Nephron (organoid): ENCODE measurements around the gene C19orf25.

ENCODE experiments used
- H3K27ac Mint-ChIP-seq, 3 experiments: 2 replicates each; pipeline ENCODE4 v1.8.0; 2020; ENCODE audit warnings: mixed read lengths in 3 of 3, mild to moderate bottlenecking in 2 of 3, moderate library complexity in 1 of 3
- H3K27me3 Mint-ChIP-seq: 2 replicates; pipeline ENCODE4 v1.8.0; 2021; ENCODE audit warnings: low read depth, mild to moderate bottlenecking, moderate library complexity, mixed read lengths
- H3K36me3 Mint-ChIP-seq: 2 replicates; pipeline ENCODE4 v1.8.0; 2020; ENCODE audit warnings: low read depth, mixed read lengths
- H3K4me1 Mint-ChIP-seq: 2 replicates; pipeline ENCODE4 v1.8.0; 2020; ENCODE audit warnings: mixed read lengths
- H3K4me3 Mint-ChIP-seq, 3 experiments: 2 replicates each; pipeline ENCODE4 v1.8.0; 2020; ENCODE audit warnings: mild to moderate bottlenecking in 3 of 3, mixed read lengths in 3 of 3, moderate library complexity in 2 of 3
- H3K9me3 Mint-ChIP-seq: 2 replicates; pipeline ENCODE4 v1.8.0; 2020; ENCODE audit warnings: mixed read lengths
- CTCF ChIP-seq, 3 experiments: fragments of 200-600 bp; sonication (generic); IDR thresholded peaks; one replicate each; pipeline ENCODE4 v1.5.0; 2021; ENCODE audit warnings: antibody characterized with exemption in 3 of 3; ENCODE audit not compliant: unreplicated experiment in 3 of 3

Gene C19orf25

GRCh38 chr19:1433119-1434039 is 45.6 kb downstream of the C19orf25 start:
- Mint-ChIP-seq H3K27ac (no peak overlapping the region), H3K9me3 (no peaks in the 10 kb centered on the region), H3K27me3 (no peaks in the 10 kb centered on the region), H3K36me3 (peaks cover 15% of the 10 kb centered on the region), H3K4me1 (no peaks in the 10 kb centered on the region), H3K4me3 (no peak overlapping the region)
- TF ChIP-seq CTCF (IDR thresholded peaks at IDR 0.05; ENCODE audit: unreplicated experiment in 3 of 3) = no peak

- Mint-ChIP-seq H3K27me3 (no peaks in the 10 kb centered on the region), H3K27ac (no peak overlapping the region), H3K4me3 (no peak overlapping the region), H3K9me3 (no peaks in the 10 kb centered on the region), H3K36me3 (peaks cover 19% of the 10 kb centered on the region), H3K4me1 (no peaks in the 10 kb centered on the region)
- TF ChIP-seq CTCF (IDR thresholded peaks at IDR 0.05; ENCODE audit: unreplicated experiment in 3 of 3) = no peak
Measured at GRCh38 chr19:1432507-1432887, 46.5 kb downstream of the C19orf25 start.

- Mint-ChIP-seq H3K36me3 (peaks cover 19% of the 10 kb centered on the region), H3K27me3 (no peaks in the 10 kb centered on the region), H3K4me3 (no peak overlapping the region), H3K9me3 (no peaks in the 10 kb centered on the region), H3K27ac (no peak overlapping the region), H3K4me1 (no peaks in the 10 kb centered on the region)
- TF ChIP-seq CTCF (IDR thresholded peaks at IDR 0.05; ENCODE audit: unreplicated experiment in 3 of 3) = no peak
Measured at GRCh38 chr19:1431759-1432506, 47.1 kb downstream of the C19orf25 start.

- H3K27ac Mint-ChIP-seq = no peak overlapping the region
- H3K4me3 Mint-ChIP-seq = no peak overlapping the region
- no peaks in the 10 kb centered on the region for H3K27me3 Mint-ChIP-seq
- no peak for TF ChIP-seq CTCF (IDR thresholded peaks at IDR 0.05; ENCODE audit: unreplicated experiment in 3 of 3)
- H3K36me3 Mint-ChIP-seq = peaks cover 17% of the 10 kb centered on the region
- H3K9me3 Mint-ChIP-seq = no peaks in the 10 kb centered on the region
- peaks cover 7% of the 10 kb centered on the region for H3K4me1 Mint-ChIP-seq
Measured at GRCh38 chr19:1430246-1430645, 48.8 kb downstream of the C19orf25 start.

GRCh38 chr19:1429750-1430149 is 49.3 kb downstream of the C19orf25 start:
- H3K27me3 Mint-ChIP-seq = no peaks in the 10 kb centered on the region

More at GRCh38 chr19:1429750-1430149, 49.3 kb downstream of the C19orf25 start:
- TF ChIP-seq CTCF (IDR thresholded peaks at IDR 0.05; ENCODE audit: unreplicated experiment in 3 of 3) = no peak
- Mint-ChIP-seq H3K27ac (peak overlapping the region in 1 of 3 experiments; percentile 38), H3K36me3 (peaks cover 20% of the 10 kb centered on the region), H3K4me1 (peaks cover 12% of the 10 kb centered on the region), H3K4me3 (no peak overlapping the region), H3K9me3 (no peaks in the 10 kb centered on the region)
